Panc1 (cell line): ENCODE data around the gene TMEM131L. TPM values are rescaled to one million over a fixed set of nuclear protein-coding genes. Genes with fewer than 3 reads are reported as not detected.
A peak's percentile ranks its signal among the peaks of the same experiment; 100 is the strongest.

Experiments
- ATAC-seq: fragments of 200-7000 bp; cut with Tn5 transposase; 2 replicates; pipeline ENCODE4 v1.9.1; 2020; ENCODE audit warnings: mild to moderate bottlenecking, moderate library complexity
- BruUV-seq: library from RNA; stranded (reverse); fragments of 400-500 nt; replicated peaks from 2 replicates; lab custom pipeline; 2021; lab: Mats Ljungman, UMichigan
- CTCF ChIA-PET: fragments of 300-600 bp; sonication (Branson Sonifier 250); formaldehyde crosslinking; loops from one replicate; lab custom pipeline; 2022; ENCODE audit warnings: antibody characterized with exemption; lab: Charles Lee
- POLR2A ChIA-PET: fragments of 300-600 bp; sonication (Branson Sonifier 250); formaldehyde crosslinking; loops from one replicate; lab custom pipeline; 2022; ENCODE audit warnings: antibody characterized with exemption; lab: Charles Lee
- DNase-seq: peaks from one replicate; pipeline ENCODE4 v3.0.0-alpha.2; 2010; ENCODE audit warnings: low read depth, low spot score
- H3K27ac ChIP-seq: 2 replicates; pipeline ENCODE4 v1.5.1; 2011; ENCODE audit warnings: mild to moderate bottlenecking, low read length, inconsistent platforms
- H3K27me3 ChIP-seq: fragments of 200-500 bp; sonication (Bioruptor generic); 2 replicates; pipeline ENCODE4 v1.6.0; 2014; ENCODE audit warnings: low read length, inconsistent platforms; ENCODE audit not compliant: control insufficient read depth, insufficient read depth
- H3K36me3 ChIP-seq: fragments of 200-500 bp; sonication (Bioruptor generic); 2 replicates; pipeline ENCODE4 v1.5.1; 2014; ENCODE audit warnings: inconsistent platforms, mild to moderate bottlenecking, low read length, moderate library complexity; ENCODE audit not compliant: control insufficient read depth, insufficient read depth
- H3K4me1 ChIP-seq: 2 replicates; pipeline ENCODE4 v1.5.1; 2011; ENCODE audit warnings: inconsistent platforms, mild to moderate bottlenecking, low read length, moderate library complexity; ENCODE audit not compliant: control insufficient read depth, insufficient read depth
- H3K4me3 ChIP-seq, 2 experiments: 2 replicates each; pipeline ENCODE4 v1.5.1; 2011 to 2012; ENCODE audit warnings: low read depth in 2 of 2, low read length in 2 of 2, mild to moderate bottlenecking in 2 of 2, inconsistent platforms in 1 of 2, moderate library complexity in 1 of 2
- H3K9me3 ChIP-seq: fragments of 200-500 bp; sonication (Bioruptor generic); 2 replicates; pipeline ENCODE4 v1.5.1; 2014; ENCODE audit warnings: low read depth, mild to moderate bottlenecking, inconsistent platforms, low read length, moderate library complexity; ENCODE audit not compliant: control insufficient read depth, insufficient read depth
- CTCF ChIP-seq: fragments of 450-650 bp; IDR thresholded peaks from 2 replicates; pipeline ENCODE4 v1.5.1; 2017; ENCODE audit warnings: mild to moderate bottlenecking
- POLR2AphosphoS5 ChIP-seq: IDR thresholded peaks from 2 replicates; pipeline ENCODE4 v1.6.1; 2012; ENCODE audit warnings: mild to moderate bottlenecking, low read depth, low read length, moderate library complexity
- REST ChIP-seq, 2 experiments: IDR thresholded peaks; 2 replicates each; pipeline ENCODE4 v1.6.1; 2011 to 2012; ENCODE audit warnings: low read depth in 2 of 2, control low read depth in 1 of 2, low read length in 1 of 2, mild to moderate bottlenecking in 1 of 2, moderate library complexity in 1 of 2; ENCODE audit not compliant: insufficient read depth in 1 of 2
- SIN3A ChIP-seq: IDR thresholded peaks from 2 replicates; pipeline ENCODE4 v1.6.1; 2012; ENCODE audit warnings: low read depth, mild to moderate bottlenecking, low read length, moderate library complexity, borderline replicate concordance; ENCODE audit not compliant: insufficient read depth
- TCF7L2 ChIP-seq: IDR thresholded peaks from 2 replicates; pipeline ENCODE4 v1.6.1; 2011; ENCODE audit warnings: mild to moderate bottlenecking, low read depth, low read length, inconsistent platforms
- in situ Hi-C: cut with HindIII; loops from 2 replicates; pipeline ENCODE4 v1.10.0; 2016; ENCODE audit warnings: low sequenced_read_pairs, low pct_unique_long_range_greater_than_20kb
- intact Hi-C: fragments of 100-400 bp; cut with micrococcal nuclease; formaldehyde crosslinking; loops from one replicate; pipeline ENCODE4 v1.10.0; 2022; ENCODE audit not compliant: unreplicated experiment
- total RNA-seq: library from RNA; stranded (reverse); gene quantifications from one replicate; pipeline ENCODE4 v1.2.1, GENCODE V29; 2021; ENCODE audit not compliant: unreplicated experiment

Gene TMEM131L
- total RNA-seq, 1 experiment from 2014 or later: 13.5 TPM

DNA sequence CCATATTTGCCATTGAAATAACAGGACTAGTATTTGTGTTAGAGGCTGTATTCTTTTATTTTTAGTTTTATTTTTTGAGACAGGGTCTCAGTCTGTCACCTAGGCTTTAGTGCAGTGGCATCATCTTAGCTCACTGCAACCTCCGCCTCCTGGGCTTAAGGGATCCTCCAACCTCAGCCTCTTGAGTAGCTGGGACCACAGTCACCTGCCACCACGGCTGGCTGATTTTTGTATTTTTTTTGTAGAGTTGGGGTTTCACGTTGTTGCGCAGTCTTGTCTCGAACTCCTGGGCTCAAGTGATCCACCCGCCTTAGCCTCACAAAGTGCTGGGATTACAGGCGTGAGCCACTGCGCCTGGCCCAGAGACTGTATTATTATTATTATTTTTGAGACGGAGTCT is 15.3 kb downstream of the TMEM131L start:
- Histone ChIP-seq H3K4me3 (no peak overlapping the region), H3K27me3 (no peaks in the 10 kb centered on the region), H3K4me1 (peaks cover 18% of the 10 kb centered on the region), H3K36me3 (no peaks in the 10 kb centered on the region), H3K27ac (no peak overlapping the region), H3K9me3 (no peaks in the 10 kb centered on the region)
- TF ChIP-seq CTCF (no peak), REST (IDR thresholded peaks at IDR 0.05; ENCODE audit: insufficient read depth in 1 of 2, low read depth in 2 of 2, low read length in 1 of 2) (no peak), TCF7L2 (no peak), POLR2AphosphoS5 (no peak), SIN3A (no peak)
- BruUV-seq: no TSS peak
- no peak for DNase-seq
- CTCF ChIA-PET: no interaction called here
- no peak for ATAC-seq
- POLR2A ChIA-PET: no interaction called here
- in situ Hi-C loops (no loop called here), intact Hi-C loops (no loop called here)

DNA sequence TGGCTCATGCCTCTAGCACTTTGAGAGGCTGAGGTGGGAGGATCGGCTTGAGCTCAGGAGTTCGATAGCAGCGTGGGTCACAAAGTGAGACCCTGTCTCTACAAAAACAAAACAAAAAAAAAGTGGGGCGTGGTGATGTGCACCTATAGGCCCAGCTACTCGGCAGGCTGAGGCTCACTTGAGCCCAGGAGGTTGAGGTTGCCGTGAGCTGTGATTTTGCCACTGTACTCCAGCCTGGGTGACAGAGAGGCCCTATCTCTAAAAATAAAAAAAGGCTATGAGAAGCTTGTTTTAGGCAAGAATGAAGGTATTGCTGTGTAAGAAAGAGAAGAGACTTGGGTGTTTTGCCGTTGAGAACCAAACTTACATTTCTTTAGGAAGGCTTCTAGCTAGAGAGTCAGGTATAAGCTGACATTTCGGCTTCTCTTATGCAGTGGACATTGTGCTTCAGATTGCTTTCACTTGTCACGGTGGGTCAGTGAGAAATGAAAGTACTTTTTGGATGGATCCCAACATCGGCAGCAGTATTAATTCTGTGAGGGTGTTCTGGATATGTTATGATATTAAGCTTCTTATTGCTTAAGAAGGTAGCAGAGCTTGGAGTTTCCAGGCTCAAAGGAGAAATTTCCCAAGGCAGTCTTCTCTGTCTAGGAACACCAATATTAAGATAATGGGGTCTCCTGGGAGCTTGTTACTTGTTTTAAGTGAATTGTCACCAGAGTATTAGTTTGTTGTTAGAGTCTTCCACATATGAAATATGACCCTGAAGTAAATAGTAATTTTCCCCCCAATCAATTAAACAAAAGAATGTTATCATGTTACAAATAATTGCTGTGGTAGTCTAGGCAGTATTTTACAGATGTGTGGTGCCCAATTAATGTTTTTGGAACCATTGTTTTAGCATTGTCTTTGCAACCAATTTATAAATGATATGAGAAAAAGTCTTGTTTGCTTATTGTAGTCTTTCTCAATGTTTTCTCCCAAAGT is 17.6 kb downstream of the TMEM131L start:
- intact Hi-C loops: no loop called here
- DNase-seq (no peak), ATAC-seq (peak; percentile 44; the same call in 1 of the 2 replicates)
- H3K9me3 ChIP-seq: no peaks in the 10 kb centered on the region
- H3K4me3 ChIP-seq: no peak overlapping the region
- TF ChIP-seq CTCF: no peak
- TF ChIP-seq POLR2AphosphoS5: no peak
- no peak for TF ChIP-seq TCF7L2
- TF ChIP-seq SIN3A: no peak
- TF ChIP-seq REST (IDR thresholded peaks at IDR 0.05; ENCODE audit: insufficient read depth in 1 of 2, low read depth in 2 of 2, low read length in 1 of 2): no peak
- POLR2A ChIA-PET: no interaction called here
- in situ Hi-C loops: no loop called here
- H3K27me3 ChIP-seq: no peaks in the 10 kb centered on the region
- BruUV-seq: no TSS peak
- CTCF ChIA-PET: no interaction called here
- H3K36me3 ChIP-seq: no peaks in the 10 kb centered on the region
- peaks cover 20% of the 10 kb centered on the region for H3K4me1 ChIP-seq
- H3K27ac ChIP-seq: peak overlapping the region; percentile 51; the same call in 1 of the 2 replicates
